ENCODE measurements around the gene HK1. TPM values are rescaled to one million over a fixed set of nuclear protein-coding genes. Genes with fewer than 3 reads are reported as not detected.
"Not testable (repeated sequence)": the region's sequence is repeated elsewhere in the genome, so short reads cannot be mapped to it uniquely, and the experiment has no call there.

The HK1 gene
- total RNA-seq, 1 donor from 2014 or later: 162 TPM

DNA sequence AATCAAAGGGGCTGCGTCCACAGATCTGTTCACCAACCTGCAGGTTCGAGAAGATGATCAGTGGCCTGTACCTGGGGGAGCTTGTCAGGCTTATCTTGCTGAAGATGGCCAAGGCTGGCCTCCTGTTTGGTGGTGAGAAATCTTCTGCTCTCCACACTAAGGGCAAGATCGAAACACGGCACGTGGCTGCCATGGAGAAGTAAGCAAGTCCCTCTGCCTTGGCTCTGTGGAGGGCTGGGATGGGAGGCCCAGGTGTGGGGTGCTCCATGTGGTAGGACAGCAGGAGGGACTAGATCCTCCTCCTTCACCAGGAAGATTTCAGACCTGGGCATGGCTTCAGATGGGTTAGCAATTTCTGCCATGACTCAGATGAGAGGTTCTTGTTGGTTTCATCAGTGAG lies 32.3 kb upstream of the HK1 start:
- Mint-ChIP-seq H3K36me3 (ENCODE audit: low read depth, unreplicated experiment) (no peaks in the 10 kb centered on the region), H3K9me3 (ENCODE audit: unreplicated experiment) (no peaks in the 10 kb centered on the region), H3K4me1 (ENCODE audit: unreplicated experiment) (peaks cover 10% of the 10 kb centered on the region), H3K27me3 (ENCODE audit: unreplicated experiment) (peaks cover 3% of the 10 kb centered on the region), H3K27ac (ENCODE audit: unreplicated experiment) (no peak overlapping the region), H3K4me3 (ENCODE audit: unreplicated experiment) (no peak overlapping the region)
- DNase-seq (ENCODE audit: low spot score): no peak
- no peak for TF ChIP-seq CTCF (IDR thresholded peaks at IDR 0.05; ENCODE audit: unreplicated experiment)

DNA sequence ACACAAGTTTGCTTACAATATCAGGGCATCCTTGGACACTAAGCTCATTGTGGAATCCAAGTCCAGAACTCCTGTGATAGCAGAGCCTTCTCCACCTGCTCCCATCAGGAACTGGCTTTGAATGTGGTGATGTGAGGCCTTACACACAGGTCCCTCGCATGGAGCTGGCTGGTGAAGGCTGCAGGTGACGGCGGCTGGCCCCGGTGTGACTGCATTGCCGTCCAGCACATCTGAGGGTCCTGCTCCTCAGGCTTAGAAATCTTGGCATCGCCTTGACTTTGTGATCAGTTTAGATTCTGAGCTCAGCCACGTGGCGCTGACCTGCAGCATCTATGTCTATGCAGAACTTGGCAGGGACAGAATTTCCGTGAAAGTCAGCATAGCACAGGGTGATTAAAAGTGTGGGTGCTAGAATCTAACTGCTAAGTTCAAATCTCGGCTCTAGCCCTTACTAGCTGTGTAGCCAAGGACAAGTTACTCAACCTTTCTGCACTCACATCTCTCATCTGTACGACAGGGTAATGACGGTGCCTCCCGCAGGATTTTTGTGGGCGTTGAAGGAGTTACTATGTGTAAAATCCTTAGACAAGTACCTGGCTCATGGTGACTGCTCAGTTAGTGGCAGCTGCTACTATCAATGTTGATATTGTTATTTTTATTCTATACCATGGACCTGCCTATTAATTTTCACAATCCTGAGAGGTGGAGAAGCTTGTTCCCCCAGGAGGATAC lies 31.5 kb upstream of the HK1 start:
- TF ChIP-seq CTCF (IDR thresholded peaks at IDR 0.05; ENCODE audit: unreplicated experiment): no peak
- H3K27me3 Mint-ChIP-seq (ENCODE audit: unreplicated experiment): peaks cover 3% of the 10 kb centered on the region
- H3K4me1 Mint-ChIP-seq (ENCODE audit: unreplicated experiment): peaks cover 10% of the 10 kb centered on the region
- no peak for DNase-seq (ENCODE audit: low spot score)
- H3K36me3 Mint-ChIP-seq (ENCODE audit: low read depth, unreplicated experiment): no peaks in the 10 kb centered on the region
- H3K9me3 Mint-ChIP-seq (ENCODE audit: unreplicated experiment): no peaks in the 10 kb centered on the region
- H3K27ac Mint-ChIP-seq (ENCODE audit: unreplicated experiment): no peak overlapping the region
- no peak overlapping the region for H3K4me3 Mint-ChIP-seq (ENCODE audit: unreplicated experiment)

GRCh38 chr10:69247313-69247710 lies 31.0 kb upstream of the HK1 start:
- H3K27me3 Mint-ChIP-seq (ENCODE audit: unreplicated experiment): peaks cover 3% of the 10 kb centered on the region
- TF ChIP-seq CTCF (IDR thresholded peaks at IDR 0.05; ENCODE audit: unreplicated experiment): no peak
- no peak overlapping the region for H3K27ac Mint-ChIP-seq (ENCODE audit: unreplicated experiment)
- H3K4me3 Mint-ChIP-seq (ENCODE audit: unreplicated experiment): no peak overlapping the region
- no peak for DNase-seq (ENCODE audit: low spot score)
- no peaks in the 10 kb centered on the region for H3K9me3 Mint-ChIP-seq (ENCODE audit: unreplicated experiment)
- H3K4me1 Mint-ChIP-seq (ENCODE audit: unreplicated experiment): peaks cover 10% of the 10 kb centered on the region
- no peaks in the 10 kb centered on the region for H3K36me3 Mint-ChIP-seq (ENCODE audit: low read depth, unreplicated experiment)

- Mint-ChIP-seq H3K4me1 (ENCODE audit: unreplicated experiment) (peaks cover 10% of the 10 kb centered on the region), H3K9me3 (ENCODE audit: unreplicated experiment) (no peaks in the 10 kb centered on the region), H3K27ac (ENCODE audit: unreplicated experiment) (no peak overlapping the region), H3K4me3 (ENCODE audit: unreplicated experiment) (no peak overlapping the region), H3K36me3 (ENCODE audit: low read depth, unreplicated experiment) (no peaks in the 10 kb centered on the region), H3K27me3 (ENCODE audit: unreplicated experiment) (peaks cover 5% of the 10 kb centered on the region)
- no peak for TF ChIP-seq CTCF (IDR thresholded peaks at IDR 0.05; ENCODE audit: unreplicated experiment)
- DNase-seq (ENCODE audit: low spot score): no peak
Observed at GRCh38 chr10:69248117-69248730, 30.1 kb upstream of the HK1 start.

- no peak for DNase-seq (ENCODE audit: low spot score)
- Mint-ChIP-seq H3K9me3 (ENCODE audit: unreplicated experiment) (no peaks in the 10 kb centered on the region), H3K4me1 (ENCODE audit: unreplicated experiment) (peaks cover 6% of the 10 kb centered on the region), H3K27me3 (ENCODE audit: unreplicated experiment) (peaks cover 4% of the 10 kb centered on the region), H3K36me3 (ENCODE audit: low read depth, unreplicated experiment) (no peaks in the 10 kb centered on the region), H3K27ac (ENCODE audit: unreplicated experiment) (no peak overlapping the region), H3K4me3 (ENCODE audit: unreplicated experiment) (no peak overlapping the region)
- no peak for TF ChIP-seq CTCF (IDR thresholded peaks at IDR 0.05; ENCODE audit: unreplicated experiment)
Observed at GRCh38 chr10:69250041-69250440, 28.3 kb upstream of the HK1 start.

DNA sequence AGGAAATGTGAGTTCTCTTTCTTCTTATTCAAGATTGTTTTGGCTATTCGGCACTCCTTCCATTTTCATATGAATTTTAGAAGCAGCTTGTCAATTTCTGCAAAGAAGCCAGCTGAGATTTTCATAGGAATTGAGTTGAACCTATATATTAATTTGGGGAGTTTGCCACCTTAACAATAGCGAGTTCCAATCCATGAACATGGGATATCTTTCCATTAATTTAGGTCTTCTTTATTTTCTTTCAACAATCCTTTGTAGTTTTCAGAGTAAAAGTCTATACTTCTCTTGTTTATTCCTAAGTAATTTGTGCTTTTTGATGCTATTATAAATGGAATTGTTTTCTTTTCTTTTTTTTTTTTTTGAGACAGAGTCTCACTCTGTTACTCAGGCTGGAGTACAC lies 26.9 kb upstream of the HK1 start:
- not testable (repeated sequence) for H3K9me3 Mint-ChIP-seq (ENCODE audit: unreplicated experiment); H3K4me1 Mint-ChIP-seq (ENCODE audit: unreplicated experiment); H3K36me3 Mint-ChIP-seq (ENCODE audit: low read depth, unreplicated experiment); H3K27me3 Mint-ChIP-seq (ENCODE audit: unreplicated experiment); H3K27ac Mint-ChIP-seq (ENCODE audit: unreplicated experiment); H3K4me3 Mint-ChIP-seq (ENCODE audit: unreplicated experiment); DNase-seq (ENCODE audit: low spot score)

All from endothelial cell (in vitro differentiated cells).